ENCODE measurements around the gene DTNB. TPM values are rescaled to one million over a fixed set of nuclear protein-coding genes. Genes with fewer than 3 reads are reported as not detected.

The DTNB gene
- total and polyA plus RNA-seq, 2 donors (not counting 1 experiment from before 2014, with no cell fraction given) = 25.7 to 37.3 TPM

GRCh38 chr2:25333981-25334380 is 339.4 kb downstream of the DTNB start:
- no peak overlapping the region for H3K9ac ChIP-seq (ENCODE audit: low read length)
- H2AFZ ChIP-seq (ENCODE audit: insufficient read depth, low read depth, low read length, poor library complexity, severe bottlenecking) = no peak overlapping the region
- H3K4me1 Mint-ChIP-seq = peaks cover 53% of the 10 kb centered on the region
- no peak overlapping the region for H3K4me3 ChIP-seq (ENCODE audit: control extremely low read depth in 1 of 5, extremely low read depth in 1 of 5, insufficient read depth in 1 of 5, low read depth in 2 of 5, low read length in 4 of 5)
- peaks cover 0 to 2% of the 10 kb centered on the region in 2 experiments for H3K36me3 ChIP-seq (replicated peaks in 1 of 2; ENCODE audit: control extremely low read depth in 1 of 2, control insufficient read depth in 1 of 2, extremely low read depth in 1 of 2, insufficient read depth in 2 of 2, low read length in 1 of 2)
- TF ChIP-seq EZH2 (IDR thresholded peaks at IDR 0.05; ENCODE audit: borderline replicate concordance, insufficient read depth, low read depth, low read length, poor library complexity, severe bottlenecking) (no peak), CTCF (IDR thresholded peaks at IDR 0.05) (no peak)
- peak overlapping the region; percentile 41 for H3K4me3 Mint-ChIP-seq
- H4K20me1 ChIP-seq (ENCODE audit: control insufficient read depth, insufficient read depth, low read length, poor library complexity, severe bottlenecking) = peaks cover 70% of the 10 kb centered on the region
- WGBS (ENCODE audit: insufficient coverage) = 7% methylated on average over 3 of the region's 4 CpGs
- ChIA-PET CTCF (interaction anchor here (0.5 to 1.1 kb wide), 2 partner anchors 26 to 28 kb away, joined by 3 read pairs; no protein-coding TSS in a partner anchor), POLR2A (interaction anchor here (0.6 kb wide), 1 partner anchor 55 kb away, joined by 3 read pairs; no protein-coding TSS in a partner anchor)
- DNase-seq = peak; percentile 55
- H3K9me3 ChIP-seq (ENCODE audit: control extremely low read depth in 1 of 3, control insufficient read depth in 2 of 3, insufficient read depth in 1 of 3, low read length in 2 of 3) = no peaks in the 10 kb centered on the region
- H3K27ac ChIP-seq (ENCODE audit: low read length in 2 of 2) = no peak overlapping the region
- peak; percentile 64 for ATAC-seq (ENCODE audit: low read depth)
- no peaks in the 10 kb centered on the region for H3K27me3 Mint-ChIP-seq
- intact Hi-C loops (cut with micrococcal nuclease) = no loop called here
- H3K27me3 ChIP-seq (replicated peaks in 1 of 4; ENCODE audit: control extremely low read depth in 1 of 4, control insufficient read depth in 3 of 4, insufficient read depth in 4 of 4, low read length in 3 of 4) = peaks cover 0 to 7% (median 1%) of the 10 kb centered on the region in 4 experiments
- no peak overlapping the region for H3K27ac Mint-ChIP-seq
- H3K4me2 ChIP-seq (replicated peaks; ENCODE audit: low read depth, low read length, poor library complexity, severe bottlenecking) = peak overlapping the region; percentile 46
- no peaks in the 10 kb centered on the region for H3K9me3 Mint-ChIP-seq (ENCODE audit: insufficient read depth)
- peaks cover 67% of the 10 kb centered on the region for H3K79me2 ChIP-seq (ENCODE audit: control insufficient read depth, insufficient read depth, low read length)
- H3K4me1 ChIP-seq (ENCODE audit: control insufficient read depth in 2 of 2, insufficient read depth in 2 of 2, low read length in 2 of 2) = peaks cover 14 to 21% of the 10 kb centered on the region in 2 donors

GRCh38 chr2:25332571-25332970 is 340.8 kb downstream of the DTNB start:
- H3K9ac ChIP-seq (ENCODE audit: low read length) = no peak overlapping the region
- no peak overlapping the region for H2AFZ ChIP-seq (ENCODE audit: insufficient read depth, low read depth, low read length, poor library complexity, severe bottlenecking)
- H3K9me3 Mint-ChIP-seq (ENCODE audit: insufficient read depth) = peaks cover 2% of the 10 kb centered on the region
- no peak overlapping the region for H3K27ac Mint-ChIP-seq
- WGBS (ENCODE audit: insufficient coverage) = 97% methylated on average over 9 of the region's 9 CpGs
- H3K27me3 Mint-ChIP-seq = no peaks in the 10 kb centered on the region
- H3K4me3 Mint-ChIP-seq = no peak overlapping the region
- ATAC-seq (ENCODE audit: low read depth) (no peak), DNase-seq (no peak)
- H3K4me1 ChIP-seq (ENCODE audit: control insufficient read depth in 2 of 2, insufficient read depth in 2 of 2, low read length in 2 of 2) = peaks cover 14 to 21% of the 10 kb centered on the region in 2 donors
- no peaks in the 10 kb centered on the region for H3K36me3 ChIP-seq (replicated peaks in 1 of 2; ENCODE audit: control extremely low read depth in 1 of 2, control insufficient read depth in 1 of 2, extremely low read depth in 1 of 2, insufficient read depth in 2 of 2, low read length in 1 of 2)
- H3K27me3 ChIP-seq (replicated peaks in 1 of 4; ENCODE audit: control extremely low read depth in 1 of 4, control insufficient read depth in 3 of 4, insufficient read depth in 4 of 4, low read length in 3 of 4) = peaks cover 0 to 7% (median 1%) of the 10 kb centered on the region in 4 experiments
- ChIA-PET CTCF (interaction anchor here (1.0 kb wide), 1 partner anchor 23 kb away, joined by 3 read pairs; no protein-coding TSS in a partner anchor), POLR2A (interaction anchor here (0.6 kb wide), 1 partner anchor 14 kb away, joined by 3 read pairs; no protein-coding TSS in a partner anchor)
- peaks cover 0 to 6% (median 0%) of the 10 kb centered on the region in 3 donors for H3K9me3 ChIP-seq (ENCODE audit: control extremely low read depth in 1 of 3, control insufficient read depth in 2 of 3, insufficient read depth in 1 of 3, low read length in 2 of 3)
- no peak overlapping the region for H3K4me2 ChIP-seq (replicated peaks; ENCODE audit: low read depth, low read length, poor library complexity, severe bottlenecking)
- no peak overlapping the region for H3K4me3 ChIP-seq (ENCODE audit: control extremely low read depth in 1 of 5, extremely low read depth in 1 of 5, insufficient read depth in 1 of 5, low read depth in 2 of 5, low read length in 4 of 5)
- intact Hi-C loops (cut with micrococcal nuclease) = no loop called here
- H3K79me2 ChIP-seq (ENCODE audit: control insufficient read depth, insufficient read depth, low read length) = peaks cover 79% of the 10 kb centered on the region
- peaks cover 45% of the 10 kb centered on the region for H3K4me1 Mint-ChIP-seq
- H4K20me1 ChIP-seq (ENCODE audit: control insufficient read depth, insufficient read depth, low read length, poor library complexity, severe bottlenecking) = peaks cover 75% of the 10 kb centered on the region
- TF ChIP-seq EZH2 (IDR thresholded peaks at IDR 0.05; ENCODE audit: borderline replicate concordance, insufficient read depth, low read depth, low read length, poor library complexity, severe bottlenecking) = no peak
- no peak for TF ChIP-seq CTCF (IDR thresholded peaks at IDR 0.05)
- H3K27ac ChIP-seq (ENCODE audit: low read length in 2 of 2) = no peak overlapping the region

All from B cell (primary cell).